HepG2 (cell line): ENCODE measurements around the gene AHR. TPM values are rescaled to one million over a fixed set of nuclear protein-coding genes. Genes with fewer than 3 reads are reported as not detected.

ENCODE experiments used
- NPAS2 ChIP-seq: sonication (generic); formaldehyde crosslinking; IDR thresholded peaks from 2 replicates; pipeline ENCODE4 v1.8.0; 2022; ENCODE audit warnings: mild to moderate bottlenecking, missing genetic modification reagents, borderline replicate concordance
- SOX5 ChIP-seq: IDR thresholded peaks from 2 replicates; pipeline ENCODE4 v1.6.1; 2016; ENCODE audit warnings: borderline replicate concordance
- ZNF136 ChIP-seq: sonication (generic); formaldehyde crosslinking; IDR thresholded peaks from 2 replicates; pipeline ENCODE4 v1.8.1; 2022; ENCODE audit warnings: low read depth, mild to moderate bottlenecking, moderate library complexity, missing genetic modification reagents
- ZNF430 ChIP-seq: sonication (generic); formaldehyde crosslinking; IDR thresholded peaks from 2 replicates; pipeline ENCODE4 v1.9.0; 2021; ENCODE audit warnings: mild to moderate bottlenecking, missing genetic modification reagents
- ZNF563 ChIP-seq: sonication (generic); formaldehyde crosslinking; IDR thresholded peaks from 2 replicates; pipeline ENCODE4 v1.8.0; 2022; ENCODE audit warnings: mild to moderate bottlenecking, moderate library complexity, missing genetic modification reagents
- ZNF570 ChIP-seq: sonication (generic); formaldehyde crosslinking; IDR thresholded peaks from 2 replicates; pipeline ENCODE4 v1.4.0; 2020; ENCODE audit warnings: mild to moderate bottlenecking, missing genetic modification reagents, borderline replicate concordance
- ZNF605 ChIP-seq: sonication (generic); formaldehyde crosslinking; IDR thresholded peaks from 2 replicates; pipeline ENCODE4 v1.8.0; 2022; ENCODE audit warnings: mild to moderate bottlenecking, missing genetic modification reagents
- polyA plus RNA-seq, 8 experiments: library from polyadenylated mRNA; depleted of rRNA in 3 of 8; stranded (reverse) in 7 of 8; unstranded in 1 of 8; fragments of >200 nt; fragmentation: Illumina TruSeq in 4 of 8; extraction: Trizol in 4 of 8; gene quantifications; 2 replicates each; pipeline versions ENCODE4 v1.2.1 to v1.2.3, GENCODE V29; 2011 to 2016; ENCODE audit warnings: low read depth in 4 of 8, missing spikeins in 1 of 8, mixed read lengths in 1 of 8; ENCODE audit not compliant: insufficient read depth in 1 of 8
- total RNA-seq, 5 experiments: library from RNA; depleted of rRNA; stranded (reverse); fragments of >200 nt; fragmentation: Illumina TruSeq; extraction: Trizol; gene quantifications; 2 replicates each; pipeline ENCODE4 v1.2.3, GENCODE V29; 2016; ENCODE audit warnings: low read depth in 1 of 5
- TF ChIP-seq, protein P1 (sequence below): sonication (generic); formaldehyde crosslinking; IDR thresholded peaks from 2 replicates; pipeline ENCODE4 v1.5.0; 2020; ENCODE audit warnings: mild to moderate bottlenecking, missing genetic modification reagents
- TF ChIP-seq, protein P2 (sequence below), 2 experiments: sonication (generic) in 1 of 2; formaldehyde crosslinking in 1 of 2; IDR thresholded peaks; 2 replicates each; pipeline versions ENCODE4 v1.4.0 to v1.6.1; 2016 to 2020; ENCODE audit warnings: borderline replicate concordance in 1 of 2, low read depth in 1 of 2, mild to moderate bottlenecking in 1 of 2, missing genetic modification reagents in 1 of 2
- TF ChIP-seq, protein P3 (sequence below): sonication (generic); formaldehyde crosslinking; IDR thresholded peaks from 2 replicates; pipeline ENCODE4 v1.4.0; 2020; ENCODE audit warnings: missing genetic modification reagents, borderline replicate concordance
- TF ChIP-seq, protein P4 (sequence below): sonication (generic); formaldehyde crosslinking; IDR thresholded peaks from 2 replicates; pipeline ENCODE4 v1.5.0; 2020; ENCODE audit warnings: missing genetic modification reagents, mild to moderate bottlenecking, borderline replicate concordance
- TF ChIP-seq, protein P5 (sequence below): sonication (generic); formaldehyde crosslinking; IDR thresholded peaks from 2 replicates; pipeline ENCODE4; 2020; ENCODE audit warnings: missing genetic modification reagents, mild to moderate bottlenecking, borderline replicate concordance
- TF ChIP-seq, protein P6 (sequence below): sonication (generic); formaldehyde crosslinking; IDR thresholded peaks from 2 replicates; pipeline ENCODE4 v1.5.1; 2020; ENCODE audit warnings: mild to moderate bottlenecking, missing genetic modification reagents, borderline replicate concordance

Gene AHR
- total and polyA plus RNA-seq, 2 of the 13 experiments (the other 11 are each of a cell fraction or from before 2014, with no cell fraction given), result 9.0 to 31.3 TPM

DNA sequence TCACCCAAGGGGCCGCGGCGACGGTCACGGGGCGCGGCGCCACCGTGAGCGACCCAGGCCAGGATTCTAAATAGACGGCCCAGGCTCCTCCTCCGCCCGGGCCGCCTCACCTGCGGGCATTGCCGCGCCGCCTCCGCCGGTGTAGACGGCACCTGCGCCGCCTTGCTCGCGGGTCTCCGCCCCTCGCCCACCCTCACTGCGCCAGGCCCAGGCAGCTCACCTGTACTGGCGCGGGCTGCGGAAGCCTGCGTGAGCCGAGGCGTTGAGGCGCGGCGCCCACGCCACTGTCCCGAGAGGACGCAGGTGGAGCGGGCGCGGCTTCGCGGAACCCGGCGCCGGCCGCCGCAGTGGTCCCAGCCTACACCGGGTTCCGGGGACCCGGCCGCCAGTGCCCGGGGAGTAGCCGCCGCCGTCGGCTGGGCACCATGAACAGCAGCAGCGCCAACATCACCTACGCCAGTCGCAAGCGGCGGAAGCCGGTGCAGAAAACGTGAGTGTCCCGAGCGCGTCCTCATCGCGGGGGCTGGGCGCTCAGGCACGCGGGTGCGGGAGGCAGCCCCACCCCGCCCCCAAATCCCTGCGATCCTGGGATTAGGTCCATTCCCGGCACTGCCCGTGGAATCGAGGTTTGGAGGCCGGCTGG, 509 bp downstream of the AHR start (continued):
- TF ChIP-seq, protein P1, sequence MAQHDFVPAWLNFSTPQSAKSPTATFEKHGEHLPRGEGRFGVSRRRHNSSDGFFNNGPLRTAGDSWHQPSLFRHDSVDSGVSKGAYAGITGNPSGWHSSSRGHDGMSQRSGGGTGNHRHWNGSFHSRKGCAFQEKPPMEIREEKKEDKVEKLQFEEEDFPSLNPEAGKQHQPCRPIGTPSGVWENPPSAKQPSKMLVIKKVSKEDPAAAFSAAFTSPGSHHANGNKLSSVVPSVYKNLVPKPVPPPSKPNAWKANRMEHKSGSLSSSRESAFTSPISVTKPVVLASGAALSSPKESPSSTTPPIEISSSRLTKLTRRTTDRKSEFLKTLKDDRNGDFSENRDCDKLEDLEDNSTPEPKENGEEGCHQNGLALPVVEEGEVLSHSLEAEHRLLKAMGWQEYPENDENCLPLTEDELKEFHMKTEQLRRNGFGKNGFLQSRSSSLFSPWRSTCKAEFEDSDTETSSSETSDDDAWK, result no peak
- TF ChIP-seq, protein P2, sequence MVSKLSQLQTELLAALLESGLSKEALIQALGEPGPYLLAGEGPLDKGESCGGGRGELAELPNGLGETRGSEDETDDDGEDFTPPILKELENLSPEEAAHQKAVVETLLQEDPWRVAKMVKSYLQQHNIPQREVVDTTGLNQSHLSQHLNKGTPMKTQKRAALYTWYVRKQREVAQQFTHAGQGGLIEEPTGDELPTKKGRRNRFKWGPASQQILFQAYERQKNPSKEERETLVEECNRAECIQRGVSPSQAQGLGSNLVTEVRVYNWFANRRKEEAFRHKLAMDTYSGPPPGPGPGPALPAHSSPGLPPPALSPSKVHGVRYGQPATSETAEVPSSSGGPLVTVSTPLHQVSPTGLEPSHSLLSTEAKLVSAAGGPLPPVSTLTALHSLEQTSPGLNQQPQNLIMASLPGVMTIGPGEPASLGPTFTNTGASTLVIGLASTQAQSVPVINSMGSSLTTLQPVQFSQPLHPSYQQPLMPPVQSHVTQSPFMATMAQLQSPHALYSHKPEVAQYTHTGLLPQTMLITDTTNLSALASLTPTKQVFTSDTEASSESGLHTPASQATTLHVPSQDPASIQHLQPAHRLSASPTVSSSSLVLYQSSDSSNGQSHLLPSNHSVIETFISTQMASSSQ (IDR thresholded peaks at IDR 0.05; ENCODE audit: low read depth), result no peak
- TF ChIP-seq, protein P2 (CRISPR knock-in tag; IDR thresholded peaks at IDR 0.05; ENCODE audit: borderline replicate concordance), result no peak
- TF ChIP-seq, protein P3, sequence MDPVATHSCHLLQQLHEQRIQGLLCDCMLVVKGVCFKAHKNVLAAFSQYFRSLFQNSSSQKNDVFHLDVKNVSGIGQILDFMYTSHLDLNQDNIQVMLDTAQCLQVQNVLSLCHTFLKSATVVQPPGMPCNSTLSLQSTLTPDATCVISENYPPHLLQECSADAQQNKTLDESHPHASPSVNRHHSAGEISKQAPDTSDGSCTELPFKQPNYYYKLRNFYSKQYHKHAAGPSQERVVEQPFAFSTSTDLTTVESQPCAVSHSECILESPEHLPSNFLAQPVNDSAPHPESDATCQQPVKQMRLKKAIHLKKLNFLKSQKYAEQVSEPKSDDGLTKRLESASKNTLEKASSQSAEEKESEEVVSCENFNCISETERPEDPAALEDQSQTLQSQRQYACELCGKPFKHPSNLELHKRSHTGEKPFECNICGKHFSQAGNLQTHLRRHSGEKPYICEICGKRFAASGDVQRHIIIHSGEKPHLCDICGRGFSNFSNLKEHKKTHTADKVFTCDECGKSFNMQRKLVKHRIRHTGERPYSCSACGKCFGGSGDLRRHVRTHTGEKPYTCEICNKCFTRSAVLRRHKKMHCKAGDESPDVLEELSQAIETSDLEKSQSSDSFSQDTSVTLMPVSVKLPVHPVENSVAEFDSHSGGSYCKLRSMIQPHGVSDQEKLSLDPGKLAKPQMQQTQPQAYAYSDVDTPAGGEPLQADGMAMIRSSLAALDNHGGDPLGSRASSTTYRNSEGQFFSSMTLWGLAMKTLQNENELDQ, result no peak
- TF ChIP-seq ZNF605 (CRISPR knock-in tag), result no peak
- TF ChIP-seq NPAS2 (CRISPR knock-in tag), result no peak
- TF ChIP-seq, protein P4, sequence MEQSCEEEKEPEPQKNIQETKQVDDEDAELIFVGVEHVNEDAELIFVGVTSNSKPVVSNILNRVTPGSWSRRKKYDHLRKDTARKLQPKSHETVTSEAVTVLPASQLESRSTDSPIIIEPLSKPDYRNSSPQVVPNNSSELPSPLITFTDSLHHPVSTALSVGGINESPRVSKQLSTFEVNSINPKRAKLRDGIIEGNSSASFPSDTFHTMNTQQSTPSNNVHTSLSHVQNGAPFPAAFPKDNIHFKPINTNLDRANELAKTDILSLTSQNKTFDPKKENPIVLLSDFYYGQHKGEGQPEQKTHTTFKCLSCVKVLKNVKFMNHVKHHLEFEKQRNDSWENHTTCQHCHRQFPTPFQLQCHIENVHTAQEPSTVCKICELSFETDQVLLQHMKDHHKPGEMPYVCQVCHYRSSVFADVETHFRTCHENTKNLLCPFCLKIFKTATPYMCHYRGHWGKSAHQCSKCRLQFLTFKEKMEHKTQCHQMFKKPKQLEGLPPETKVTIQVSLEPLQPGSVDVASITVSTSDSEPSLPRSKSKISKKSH (CRISPR knock-in tag), result no peak
- TF ChIP-seq ZNF136, result no peak
- peak; percentile 62; the same call in 1 of the 2 replicates for TF ChIP-seq ZNF563
- TF ChIP-seq ZNF570, result no peak
- TF ChIP-seq ZNF430 (CRISPR knock-in tag), result 0 out of 2 replicates have a peak, but pooled peaks have one; percentile 9
- TF ChIP-seq, protein P5, sequence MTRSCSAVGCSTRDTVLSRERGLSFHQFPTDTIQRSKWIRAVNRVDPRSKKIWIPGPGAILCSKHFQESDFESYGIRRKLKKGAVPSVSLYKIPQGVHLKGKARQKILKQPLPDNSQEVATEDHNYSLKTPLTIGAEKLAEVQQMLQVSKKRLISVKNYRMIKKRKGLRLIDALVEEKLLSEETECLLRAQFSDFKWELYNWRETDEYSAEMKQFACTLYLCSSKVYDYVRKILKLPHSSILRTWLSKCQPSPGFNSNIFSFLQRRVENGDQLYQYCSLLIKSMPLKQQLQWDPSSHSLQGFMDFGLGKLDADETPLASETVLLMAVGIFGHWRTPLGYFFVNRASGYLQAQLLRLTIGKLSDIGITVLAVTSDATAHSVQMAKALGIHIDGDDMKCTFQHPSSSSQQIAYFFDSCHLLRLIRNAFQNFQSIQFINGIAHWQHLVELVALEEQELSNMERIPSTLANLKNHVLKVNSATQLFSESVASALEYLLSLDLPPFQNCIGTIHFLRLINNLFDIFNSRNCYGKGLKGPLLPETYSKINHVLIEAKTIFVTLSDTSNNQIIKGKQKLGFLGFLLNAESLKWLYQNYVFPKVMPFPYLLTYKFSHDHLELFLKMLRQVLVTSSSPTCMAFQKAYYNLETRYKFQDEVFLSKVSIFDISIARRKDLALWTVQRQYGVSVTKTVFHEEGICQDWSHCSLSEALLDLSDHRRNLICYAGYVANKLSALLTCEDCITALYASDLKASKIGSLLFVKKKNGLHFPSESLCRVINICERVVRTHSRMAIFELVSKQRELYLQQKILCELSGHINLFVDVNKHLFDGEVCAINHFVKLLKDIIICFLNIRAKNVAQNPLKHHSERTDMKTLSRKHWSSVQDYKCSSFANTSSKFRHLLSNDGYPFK (CRISPR knock-in tag), result no peak; the same call in 1 of the 2 replicates
- TF ChIP-seq SOX5 (CRISPR knock-in tag), result 0 out of 2 replicates have a peak, but pooled peaks have one; percentile 2
- TF ChIP-seq, protein P6, sequence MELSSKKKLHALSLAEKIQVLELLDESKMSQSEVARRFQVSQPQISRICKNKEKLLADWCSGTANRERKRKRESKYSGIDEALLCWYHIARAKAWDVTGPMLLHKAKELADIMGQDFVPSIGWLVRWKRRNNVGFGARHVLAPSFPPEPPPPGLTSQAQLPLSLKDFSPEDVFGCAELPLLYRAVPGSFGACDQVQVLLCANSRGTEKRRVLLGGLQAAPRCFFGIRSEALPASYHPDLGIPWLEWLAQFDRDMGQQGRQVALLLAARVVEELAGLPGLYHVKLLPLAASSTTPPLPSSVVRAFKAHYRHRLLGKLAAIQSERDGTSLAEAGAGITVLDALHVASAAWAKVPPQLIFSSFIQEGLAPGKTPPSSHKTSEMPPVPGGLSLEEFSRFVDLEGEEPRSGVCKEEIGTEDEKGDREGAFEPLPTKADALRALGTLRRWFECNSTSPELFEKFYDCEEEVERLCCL (CRISPR knock-in tag), result no peak
